GM20000 (cell line): ENCODE data around the gene DTL.
"Not testable (repeated sequence)": the region's sequence is repeated elsewhere in the genome, so short reads cannot be mapped to it uniquely, and the experiment has no call there.

Source experiments
- DNase-seq: peaks from one replicate; pipeline ENCODE4 v3.0.0; 2012; ENCODE audit warnings: low spot score
- CTCF ChIP-seq: IDR thresholded peaks from 2 replicates; pipeline ENCODE4 v1.5.1; 2012; ENCODE audit warnings: mild to moderate bottlenecking, control low read depth; ENCODE audit errors: extremely low read depth, missing control alignments

DTL gene

DNA sequence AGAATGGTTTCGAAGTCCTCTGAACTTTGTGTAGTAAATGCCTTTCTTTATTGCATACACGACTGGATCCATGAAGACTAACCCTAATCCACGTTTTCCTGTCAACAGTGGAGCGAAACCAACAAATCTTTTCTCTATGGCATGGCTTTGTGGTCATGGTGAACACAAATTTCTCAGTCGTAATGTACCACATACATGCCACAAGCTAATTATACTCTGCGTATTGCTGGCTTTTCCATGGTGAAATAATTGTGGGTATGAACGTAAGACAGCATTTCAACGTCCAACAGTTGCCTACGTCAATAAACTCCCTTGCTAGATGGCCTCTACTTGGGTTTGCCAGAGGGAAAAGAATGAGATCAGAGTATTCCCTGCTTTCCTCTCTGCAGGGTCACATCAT, 27.7 kb upstream of the DTL start:
- TF ChIP-seq CTCF = no peak
- no peak for DNase-seq

- TF ChIP-seq CTCF = no peak
- no peak for DNase-seq
Measured at GRCh38 chr1:212009561-212009960, 26.0 kb upstream of the DTL start.

GRCh38 chr1:212010004-212010403, 25.5 kb upstream of the DTL start:
- TF ChIP-seq CTCF = no peak
- DNase-seq = no peak

GRCh38 chr1:212012034-212012740, 23.4 kb upstream of the DTL start:
- TF ChIP-seq CTCF = peak; percentile 90
- DNase-seq = peak; percentile 87

- DNase-seq = no peak
Measured at GRCh38 chr1:212013672-212014071, 21.9 kb upstream of the DTL start.

DNA sequence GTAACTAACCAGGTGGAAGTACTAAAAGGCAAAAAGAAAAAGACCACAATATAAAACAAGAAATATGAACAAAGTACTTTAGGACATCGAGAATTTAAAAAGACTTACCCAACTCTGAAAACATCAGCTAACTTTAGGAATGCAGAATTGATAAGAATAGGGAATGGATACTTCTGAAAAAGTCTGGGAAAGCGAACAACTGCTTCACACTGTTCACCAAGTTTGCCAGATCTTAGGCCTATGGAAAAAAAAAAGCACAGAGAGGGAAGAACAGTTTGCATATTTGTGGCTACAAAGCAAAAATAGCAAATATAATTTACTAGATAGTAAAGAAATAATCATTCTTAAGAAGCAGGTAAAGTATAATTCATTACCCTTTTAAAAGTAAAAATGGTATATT, 14.6 kb upstream of the DTL start:
- no peak for DNase-seq
- no peak for TF ChIP-seq CTCF

More at GRCh38 chr1:212013672-212014071, 21.9 kb upstream of the DTL start:
- no peak for TF ChIP-seq CTCF

GRCh38 chr1:212021563-212021962, 14.0 kb upstream of the DTL start:
- TF ChIP-seq CTCF = no peak
- no peak for DNase-seq

DNA sequence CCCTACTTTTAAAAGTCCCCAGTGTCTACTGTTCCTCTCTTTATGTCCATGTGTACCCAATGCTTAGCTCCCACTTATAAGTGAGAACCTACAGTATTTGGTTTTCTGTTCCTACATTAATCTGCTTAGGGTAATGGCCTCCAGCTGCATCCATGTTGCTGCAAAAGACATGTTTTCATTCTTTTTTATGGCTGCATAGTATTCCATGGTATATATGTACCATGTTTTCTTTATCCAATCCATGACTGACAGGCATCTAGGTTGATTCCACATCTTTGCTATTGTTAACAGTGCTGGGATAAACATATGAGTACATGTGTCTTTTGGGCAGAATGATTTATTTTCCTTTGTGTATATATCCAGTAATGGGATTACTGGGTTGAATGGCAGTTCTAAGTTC, 12.6 kb upstream of the DTL start:
- DNase-seq = not testable (repeated sequence)
